ENCODE data around the gene MICA. TPM values are rescaled to one million over a fixed set of nuclear protein-coding genes. Genes with fewer than 3 reads are reported as not detected.

MICA gene
- total RNA-seq, 2 donors from 2014 or later, result 12.5 to 13.7 TPM

- Histone ChIP-seq H3K9ac (ENCODE audit: extremely low read depth, low read length, poor library complexity, severe bottlenecking) (no peak overlapping the region), H3K27me3 (ENCODE audit: control insufficient read depth, insufficient read depth, low read length, poor library complexity, severe bottlenecking) (peaks cover 5% of the 10 kb centered on the region), H3K4me3 (ENCODE audit: low read length) (no peak overlapping the region), H3K4me1 (ENCODE audit: control insufficient read depth, insufficient read depth, low read length) (no peaks in the 10 kb centered on the region), H3K27ac (ENCODE audit: low read depth, low read length) (no peak overlapping the region), H3K36me3 (ENCODE audit: control insufficient read depth, insufficient read depth, low read length) (no peaks in the 10 kb centered on the region), H3K9me3 (ENCODE audit: control insufficient read depth, low read length) (no peaks in the 10 kb centered on the region)
- no peaks in the 10 kb centered on the region for H3K9me3 Mint-ChIP-seq
- DNase-seq, result no peak
- no peak overlapping the region for H3K4me3 Mint-ChIP-seq
- H3K36me3 Mint-ChIP-seq (ENCODE audit: low read depth), result no peaks in the 10 kb centered on the region
- peaks cover 3% of the 10 kb centered on the region for H3K4me1 Mint-ChIP-seq
- TF ChIP-seq, protein P1, sequence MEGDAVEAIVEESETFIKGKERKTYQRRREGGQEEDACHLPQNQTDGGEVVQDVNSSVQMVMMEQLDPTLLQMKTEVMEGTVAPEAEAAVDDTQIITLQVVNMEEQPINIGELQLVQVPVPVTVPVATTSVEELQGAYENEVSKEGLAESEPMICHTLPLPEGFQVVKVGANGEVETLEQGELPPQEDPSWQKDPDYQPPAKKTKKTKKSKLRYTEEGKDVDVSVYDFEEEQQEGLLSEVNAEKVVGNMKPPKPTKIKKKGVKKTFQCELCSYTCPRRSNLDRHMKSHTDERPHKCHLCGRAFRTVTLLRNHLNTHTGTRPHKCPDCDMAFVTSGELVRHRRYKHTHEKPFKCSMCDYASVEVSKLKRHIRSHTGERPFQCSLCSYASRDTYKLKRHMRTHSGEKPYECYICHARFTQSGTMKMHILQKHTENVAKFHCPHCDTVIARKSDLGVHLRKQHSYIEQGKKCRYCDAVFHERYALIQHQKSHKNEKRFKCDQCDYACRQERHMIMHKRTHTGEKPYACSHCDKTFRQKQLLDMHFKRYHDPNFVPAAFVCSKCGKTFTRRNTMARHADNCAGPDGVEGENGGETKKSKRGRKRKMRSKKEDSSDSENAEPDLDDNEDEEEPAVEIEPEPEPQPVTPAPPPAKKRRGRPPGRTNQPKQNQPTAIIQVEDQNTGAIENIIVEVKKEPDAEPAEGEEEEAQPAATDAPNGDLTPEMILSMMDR (conservative IDR thresholded peaks at IDR 0.05), result no peak
- peaks cover 24% of the 10 kb centered on the region for H3K27me3 Mint-ChIP-seq (ENCODE audit: insufficient read depth)
- H3K27ac Mint-ChIP-seq, result no peak overlapping the region
- 86 to 92% methylated on average over 3 to 4 of the region's 5 CpGs for WGBS, 2 experiments (ENCODE audit: insufficient coverage in 1 of 2, insufficient read length in 1 of 2)
These were observed 20.2 kb upstream of the MICA start for GRCh38 chr6:31383149-31383548.

DNA sequence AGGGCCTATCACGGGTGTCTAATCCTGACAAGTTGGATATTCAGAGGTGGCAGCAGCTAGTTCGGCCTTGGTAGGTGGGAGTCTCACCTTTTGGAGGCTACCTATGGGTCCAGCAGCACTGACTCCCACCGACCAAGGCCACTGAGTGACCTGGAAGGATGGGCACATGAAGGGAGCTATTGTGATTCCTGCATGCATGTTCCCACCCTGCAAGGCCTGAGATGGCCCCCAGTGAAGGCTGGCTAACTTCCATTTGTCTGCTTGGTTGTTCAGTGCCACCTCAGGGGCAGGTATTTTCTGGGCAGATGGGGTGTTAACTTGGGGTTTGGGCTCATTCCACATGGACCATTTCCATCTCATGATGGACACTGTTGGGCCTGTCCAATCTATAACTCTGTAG lies 18.4 kb upstream of the MICA start:
- H3K27me3 ChIP-seq (ENCODE audit: control insufficient read depth, insufficient read depth, low read length, poor library complexity, severe bottlenecking), result peaks cover 5% of the 10 kb centered on the region
- H3K27ac Mint-ChIP-seq, result no peak overlapping the region
- no peak for DNase-seq
- TF ChIP-seq, protein P1 (conservative IDR thresholded peaks at IDR 0.05), result no peak
- H3K9me3 Mint-ChIP-seq, result no peaks in the 10 kb centered on the region
- 88 to 90% methylated on average over 3 of the region's 3 CpGs for WGBS, 2 experiments (ENCODE audit: insufficient coverage in 1 of 2, insufficient read length in 1 of 2)
- no peaks in the 10 kb centered on the region for H3K9me3 ChIP-seq (ENCODE audit: control insufficient read depth, low read length)
- no peaks in the 10 kb centered on the region for H3K36me3 ChIP-seq (ENCODE audit: control insufficient read depth, insufficient read depth, low read length)
- H3K36me3 Mint-ChIP-seq (ENCODE audit: low read depth), result no peaks in the 10 kb centered on the region
- H3K4me1 Mint-ChIP-seq, result peaks cover 3% of the 10 kb centered on the region
- no peak overlapping the region for H3K27ac ChIP-seq (ENCODE audit: low read depth, low read length)
- no peak overlapping the region for H3K9ac ChIP-seq (ENCODE audit: extremely low read depth, low read length, poor library complexity, severe bottlenecking)
- H3K4me1 ChIP-seq (ENCODE audit: control insufficient read depth, insufficient read depth, low read length), result no peaks in the 10 kb centered on the region
- H3K4me3 Mint-ChIP-seq, result no peak overlapping the region
- H3K27me3 Mint-ChIP-seq (ENCODE audit: insufficient read depth), result peaks cover 10% of the 10 kb centered on the region
- no peak overlapping the region for H3K4me3 ChIP-seq (ENCODE audit: low read length)

DNA sequence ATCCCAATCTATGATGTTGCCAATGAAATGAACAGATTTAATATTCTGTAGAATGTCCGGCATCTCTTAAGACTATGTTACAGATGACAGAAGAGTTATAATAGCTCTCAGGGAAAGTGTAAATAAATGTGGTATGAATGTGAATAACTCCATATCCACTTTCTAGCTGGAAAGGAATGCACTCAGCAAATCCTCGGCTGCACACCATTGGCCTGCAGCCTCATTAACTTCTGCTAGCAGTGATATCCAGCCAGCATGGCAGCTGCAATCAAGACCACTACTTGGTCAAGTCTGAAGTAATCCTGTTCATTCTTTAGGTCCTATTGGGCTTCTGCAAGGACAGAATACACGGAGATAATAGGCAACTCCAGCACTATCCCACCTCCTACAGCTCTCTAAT lies 17.3 kb upstream of the MICA start:
- H3K36me3 Mint-ChIP-seq (ENCODE audit: low read depth), result no peaks in the 10 kb centered on the region

More for the DNA sequence above, 17.3 kb upstream of the MICA start:
- Mint-ChIP-seq H3K4me1 (peaks cover 5% of the 10 kb centered on the region), H3K27ac (no peak overlapping the region), H3K9me3 (peaks cover 2% of the 10 kb centered on the region), H3K27me3 (ENCODE audit: insufficient read depth) (peaks cover 3% of the 10 kb centered on the region), H3K4me3 (no peak overlapping the region)
- no peaks in the 10 kb centered on the region for H3K9me3 ChIP-seq (ENCODE audit: control insufficient read depth, low read length)
- no peaks in the 10 kb centered on the region for H3K36me3 ChIP-seq (ENCODE audit: control insufficient read depth, insufficient read depth, low read length)
- TF ChIP-seq, protein P1 (conservative IDR thresholded peaks at IDR 0.05), result no peak
- no peaks in the 10 kb centered on the region for H3K4me1 ChIP-seq (ENCODE audit: control insufficient read depth, insufficient read depth, low read length)
- H3K27ac ChIP-seq (ENCODE audit: low read depth, low read length), result no peak overlapping the region
- no peak overlapping the region for H3K4me3 ChIP-seq (ENCODE audit: low read length)
- no peaks in the 10 kb centered on the region for H3K27me3 ChIP-seq (ENCODE audit: control insufficient read depth, insufficient read depth, low read length, poor library complexity, severe bottlenecking)
- no peak overlapping the region for H3K9ac ChIP-seq (ENCODE audit: extremely low read depth, low read length, poor library complexity, severe bottlenecking)
- DNase-seq, result no peak
- 90 to 95% methylated on average over 3 of the region's 3 CpGs for WGBS, 2 experiments (ENCODE audit: insufficient coverage in 1 of 2, insufficient read length in 1 of 2)

Data from endodermal cell (in vitro differentiated cells).